GM19468 (cell line): ENCODE results near the gene CYP46A1.
"Not testable (repeated sequence)": the region's sequence is repeated elsewhere in the genome, so short reads cannot be mapped to it uniquely, and the experiment has no call there.

Experiments used
- ATAC-seq: cut with Tn5 transposase; IDR thresholded peaks from one replicate; pipeline ENCODE4 v1.9.1; 2021; ENCODE audit warnings: mild to moderate bottlenecking, moderate library complexity, moderate number of reproducible peaks; ENCODE audit not compliant: unreplicated experiment; ENCODE audit errors: extremely low read depth

The CYP46A1 gene

GRCh38 chr14:99656171-99656570 is 27.9 kb upstream of the CYP46A1 start:
- ATAC-seq: no peak

DNA sequence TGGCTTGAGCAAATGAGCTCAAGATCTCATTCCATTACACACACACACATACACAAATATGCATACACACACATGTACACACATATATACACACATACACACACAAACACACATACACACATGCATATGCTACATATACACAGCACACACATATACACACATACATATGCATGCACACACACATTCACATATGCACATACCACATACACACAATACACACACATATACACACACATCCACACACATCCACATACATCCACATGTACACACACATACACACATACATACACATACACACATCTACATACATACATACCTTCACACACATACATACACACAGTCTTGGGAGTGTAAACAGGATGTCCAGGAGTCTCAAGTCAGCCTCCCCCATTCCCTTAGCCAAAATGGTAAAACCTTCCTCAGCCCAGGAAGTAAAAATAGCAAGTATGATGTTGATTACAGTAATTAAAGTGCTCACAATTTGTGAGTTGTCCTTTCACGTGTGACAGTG is 26.4 kb upstream of the CYP46A1 start:
- ATAC-seq: no peak

DNA sequence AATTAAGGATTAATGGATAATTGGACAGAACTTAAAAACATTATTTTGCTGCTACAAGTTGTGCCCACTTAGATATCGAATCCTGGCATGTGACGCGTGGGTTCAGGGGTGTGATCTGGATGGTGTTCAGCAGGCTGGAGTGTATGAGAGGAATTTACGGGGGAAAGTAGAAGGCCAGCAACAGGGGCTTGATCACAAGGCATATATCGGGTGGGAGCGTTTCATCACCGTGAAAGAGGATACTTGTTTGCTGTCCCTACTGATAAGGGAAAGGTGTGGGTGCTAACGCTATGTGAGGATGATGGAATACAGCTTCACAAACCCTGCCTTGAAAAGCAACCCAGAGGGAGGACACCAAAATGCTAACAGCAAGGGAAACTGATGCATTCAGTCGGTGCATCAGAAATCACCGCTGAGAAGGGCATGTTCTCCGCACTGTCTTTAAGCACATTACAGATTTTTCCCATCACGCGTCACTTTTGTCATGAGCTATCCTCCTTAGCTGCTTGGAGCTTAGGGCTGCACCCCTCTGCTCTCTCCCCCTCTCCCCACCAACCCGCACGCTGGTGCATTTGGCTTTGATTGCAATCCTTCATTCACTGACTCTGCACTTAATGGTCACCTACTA is 25.8 kb upstream of the CYP46A1 start:
- no peak for ATAC-seq

GRCh38 chr14:99659333-99659741 is 24.8 kb upstream of the CYP46A1 start:
- no peak for ATAC-seq

DNA sequence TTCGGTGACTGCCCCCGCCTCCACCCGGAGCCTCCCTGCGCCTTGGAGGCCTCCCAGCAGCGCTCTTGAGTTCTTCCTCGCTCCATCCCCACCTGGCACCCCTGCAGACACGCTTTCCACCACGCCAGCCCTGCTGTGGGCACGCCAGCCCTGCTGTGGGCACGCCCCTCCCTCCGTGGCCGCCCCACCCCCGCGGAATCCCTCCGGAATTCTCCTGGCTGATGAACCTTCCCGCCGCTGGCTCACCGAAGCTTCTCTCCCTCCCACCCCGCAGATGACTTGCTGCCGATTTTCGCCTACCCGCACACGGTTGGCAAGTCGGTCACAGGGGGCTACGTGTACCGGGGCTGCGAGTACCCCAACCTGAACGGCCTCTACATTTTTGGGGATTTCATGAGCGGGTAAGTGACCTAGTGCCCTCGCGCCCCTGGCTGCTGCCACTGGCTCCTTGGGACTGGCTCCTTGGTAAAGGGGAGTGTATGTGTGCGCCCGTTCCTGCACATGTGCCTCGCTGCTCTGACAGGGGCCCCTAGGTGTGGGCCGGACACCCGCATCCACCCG is 24.0 kb upstream of the CYP46A1 start:
- ATAC-seq: no peak

DNA sequence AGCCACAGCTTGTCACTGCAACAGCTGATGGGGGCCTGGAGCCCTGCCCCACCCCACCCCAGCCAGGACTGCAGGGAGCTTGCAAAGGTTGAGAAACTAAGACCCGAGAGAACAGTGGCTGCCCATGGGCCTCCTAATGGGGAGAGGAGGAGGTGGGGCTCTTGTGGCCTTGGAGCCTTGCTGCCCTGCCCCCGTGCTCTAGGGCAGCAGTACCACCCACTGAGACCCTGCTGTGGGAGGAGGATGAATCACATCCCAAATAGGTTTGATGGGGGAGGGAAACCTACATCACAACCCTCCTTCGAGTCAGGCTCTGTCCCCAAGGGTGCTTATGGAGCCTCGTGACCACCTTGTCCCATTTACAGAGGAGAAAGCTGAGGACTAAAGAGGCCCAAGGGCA is 23.3 kb upstream of the CYP46A1 start:
- ATAC-seq: no peak

DNA sequence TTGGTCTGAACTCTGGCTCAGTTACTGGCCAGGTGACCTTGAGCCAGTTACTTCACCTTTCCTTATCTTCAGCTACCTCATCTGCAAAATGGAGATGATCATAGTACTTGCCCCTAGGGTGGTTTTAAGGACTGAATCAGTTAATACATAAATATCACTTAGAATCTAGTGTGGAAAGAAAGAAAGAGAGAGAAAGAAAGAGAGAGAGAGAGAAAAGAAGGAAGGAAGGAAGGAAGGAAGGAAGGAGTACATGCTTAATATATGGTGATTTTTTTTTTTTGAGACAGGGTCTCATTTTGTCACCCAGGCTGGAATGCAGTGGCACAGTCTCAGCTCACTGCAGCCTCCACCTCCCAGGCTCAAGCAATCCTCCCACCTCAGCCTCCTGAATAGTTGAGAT is 22.9 kb upstream of the CYP46A1 start:
- not testable (repeated sequence) for ATAC-seq

DNA sequence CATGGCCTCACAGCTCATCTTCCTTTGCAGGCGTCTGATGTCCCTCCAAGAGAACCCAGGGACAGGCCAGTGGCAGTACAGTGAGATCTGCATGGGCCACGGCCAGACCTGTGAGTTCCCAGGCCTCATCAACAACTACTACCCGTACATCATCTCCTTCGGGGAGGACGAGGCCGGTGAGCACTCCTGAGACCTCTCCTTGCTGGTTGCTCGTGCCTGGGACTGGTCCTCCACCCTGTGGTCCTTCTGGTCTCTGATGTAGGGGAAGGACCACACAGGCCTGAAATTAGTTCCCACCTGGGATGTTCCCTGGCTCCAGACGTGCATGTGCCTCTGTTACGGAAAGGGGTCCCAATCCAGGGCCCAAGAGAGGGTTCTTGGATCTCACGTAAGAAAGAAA is 21.3 kb upstream of the CYP46A1 start:
- ATAC-seq: no peak

DNA sequence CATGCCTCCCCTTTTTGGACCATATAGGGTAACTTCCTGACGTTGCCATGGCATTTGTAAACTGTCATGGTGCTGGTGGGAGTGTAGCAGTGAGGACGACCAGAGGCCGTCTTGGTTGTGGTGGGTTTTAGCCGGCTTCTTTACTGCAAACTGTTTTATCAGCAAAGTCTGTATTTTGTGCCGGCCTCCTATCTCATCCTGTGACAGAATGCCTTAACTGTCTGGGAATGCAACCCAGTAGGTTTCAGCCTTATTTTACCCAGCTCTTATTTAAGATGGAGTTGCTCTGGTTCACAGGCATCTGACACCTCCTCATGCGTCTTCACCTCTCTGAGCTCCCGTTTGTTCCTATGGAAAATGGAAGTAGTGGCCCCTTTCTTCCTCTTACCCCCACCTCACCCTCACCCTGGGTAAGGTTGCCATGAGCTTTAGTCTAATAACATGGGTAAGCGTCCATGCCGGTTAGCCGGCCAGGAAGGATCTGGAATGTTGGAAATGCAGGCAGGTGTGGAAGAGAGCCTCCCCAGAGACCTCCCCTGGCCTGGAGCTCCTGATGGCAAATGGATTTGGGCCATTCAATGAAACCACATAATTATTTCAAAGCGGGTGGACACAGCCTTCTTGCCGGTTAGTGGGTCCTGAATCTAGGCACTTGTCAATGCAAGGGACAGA is 20.6 kb upstream of the CYP46A1 start:
- no peak for ATAC-seq

GRCh38 chr14:99664058-99664936 is 19.8 kb upstream of the CYP46A1 start:
- ATAC-seq: no peak

DNA sequence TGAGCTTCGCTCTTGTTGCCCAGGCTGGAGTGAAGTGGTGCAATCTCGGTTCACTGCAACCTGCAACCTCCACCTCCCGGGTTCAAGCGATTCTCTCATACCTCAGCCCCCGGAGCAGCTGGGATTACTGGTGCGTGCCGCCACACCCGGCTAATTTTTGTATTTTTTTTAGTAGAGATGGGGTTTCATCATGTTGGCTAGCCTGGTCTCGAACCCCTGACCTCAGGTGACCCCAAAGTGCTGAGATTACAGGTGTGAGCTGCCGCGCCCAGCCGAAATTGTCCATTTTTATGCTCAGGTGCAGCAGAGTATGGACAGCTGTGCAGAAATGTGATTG is 19.2 kb upstream of the CYP46A1 start:
- ATAC-seq: no peak

- no peak for ATAC-seq
Observed at GRCh38 chr14:99666533-99666932, 17.6 kb upstream of the CYP46A1 start.

GRCh38 chr14:99667045-99667444 is 17.1 kb upstream of the CYP46A1 start:
- ATAC-seq: no peak

GRCh38 chr14:99667821-99668220 is 16.3 kb upstream of the CYP46A1 start:
- ATAC-seq: no peak

- no peak for ATAC-seq
Observed at GRCh38 chr14:99668307-99669295, 15.5 kb upstream of the CYP46A1 start.

- ATAC-seq: no peak
Observed at GRCh38 chr14:99670361-99671234, 13.5 kb upstream of the CYP46A1 start.

GRCh38 chr14:99671235-99672224 is 12.6 kb upstream of the CYP46A1 start:
- no peak for ATAC-seq
